Mesenchymal stem cell (in vitro differentiated cells and primary cell): Measurements from ENCODE around the gene CMPK1.

Experiments used
- DNase-seq: peaks from one replicate; pipeline ENCODE4 v3.0.0-alpha.2; 2013
- H2AFZ ChIP-seq: one replicate; pipeline ENCODE4 v1.6.1; 2013; ENCODE audit warnings: low read depth, mild to moderate bottlenecking, control low read depth, inconsistent platforms, low read length, moderate library complexity
- H2AK5ac ChIP-seq: 2 replicates; pipeline ENCODE4 v1.6.1; 2013; ENCODE audit warnings: low read length, moderate library complexity, mild to moderate bottlenecking, inconsistent platforms; ENCODE audit not compliant: severe bottlenecking
- H2BK120ac ChIP-seq: one replicate; pipeline ENCODE4 v1.6.1; 2013; ENCODE audit warnings: low read depth, mild to moderate bottlenecking, inconsistent platforms, low read length, moderate library complexity
- H2BK12ac ChIP-seq, 2 experiments: one replicate each; pipeline ENCODE4 v1.6.1; 2013; ENCODE audit warnings: inconsistent platforms in 2 of 2, low read length in 2 of 2, mild to moderate bottlenecking in 2 of 2, moderate library complexity in 2 of 2, control low read depth in 1 of 2
- H2BK15ac ChIP-seq: one replicate; pipeline ENCODE4 v1.6.1; 2013; ENCODE audit warnings: mild to moderate bottlenecking, low read depth, inconsistent platforms; ENCODE audit not compliant: poor library complexity, severe bottlenecking
- H2BK5ac ChIP-seq: 2 replicates; pipeline ENCODE4 v1.6.1; 2013; ENCODE audit warnings: low read depth, mild to moderate bottlenecking, low read length, control low read depth, inconsistent platforms; ENCODE audit not compliant: poor library complexity, severe bottlenecking
- H3K14ac ChIP-seq, 2 experiments: one replicate each; pipeline ENCODE4 v1.6.1; 2013; ENCODE audit warnings: inconsistent platforms in 2 of 2, low read length in 2 of 2, control low read depth in 1 of 2, mild to moderate bottlenecking in 1 of 2, moderate library complexity in 1 of 2
- H3K18ac ChIP-seq, 2 experiments: one replicate each; pipeline ENCODE4 v1.6.1; 2013; ENCODE audit warnings: inconsistent platforms in 2 of 2, low read length in 2 of 2, control low read depth in 1 of 2, low read depth in 1 of 2, mild to moderate bottlenecking in 1 of 2
- H3K23ac ChIP-seq, 2 experiments: one replicate each; pipeline ENCODE4 v1.6.1; 2013; ENCODE audit warnings: inconsistent platforms in 2 of 2, low read length in 2 of 2, mild to moderate bottlenecking in 2 of 2, moderate library complexity in 2 of 2, control low read depth in 1 of 2
- H3K27ac ChIP-seq: 2 replicates; pipeline ENCODE4 v1.5.1; 2013; ENCODE audit warnings: mild to moderate bottlenecking, moderate library complexity, low read length, control low read depth, inconsistent platforms; ENCODE audit not compliant: poor library complexity, severe bottlenecking
- H3K27me3 ChIP-seq, 2 experiments: 2 replicates each; pipeline versions ENCODE4 v1.6.1 to v1.7.0; 2013; ENCODE audit warnings: low read length in 2 of 2, mild to moderate bottlenecking in 2 of 2, moderate library complexity in 2 of 2, control low read depth in 1 of 2, inconsistent platforms in 1 of 2; ENCODE audit not compliant: control insufficient read depth in 1 of 2, insufficient read depth in 1 of 2
- H3K36me3 ChIP-seq, 2 experiments: 2 replicates each; pipeline versions ENCODE4 v1.6.1 to v1.7.0; 2013; ENCODE audit warnings: low read length in 2 of 2, control low read depth in 1 of 2, inconsistent platforms in 1 of 2, low read depth in 1 of 2, mild to moderate bottlenecking in 1 of 2; ENCODE audit not compliant: insufficient read depth in 2 of 2, control insufficient read depth in 1 of 2
- H3K4ac ChIP-seq, 2 experiments: one replicate each; pipeline ENCODE4 v1.6.1; 2013; ENCODE audit warnings: inconsistent platforms in 2 of 2, low read length in 2 of 2, mild to moderate bottlenecking in 2 of 2, moderate library complexity in 2 of 2, control low read depth in 1 of 2, low read depth in 1 of 2
- H3K4me1 ChIP-seq: 2 replicates; pipeline ENCODE4 v1.6.1; 2013; ENCODE audit warnings: low read depth, low read length, control low read depth; ENCODE audit not compliant: control insufficient read depth, insufficient read depth
- H3K4me2 ChIP-seq: 2 replicates; pipeline ENCODE4 v1.6.1; 2013; ENCODE audit warnings: low read length, mild to moderate bottlenecking, inconsistent platforms; ENCODE audit not compliant: poor library complexity, severe bottlenecking
- H3K4me3 ChIP-seq, 2 experiments: 2 replicates each; pipeline versions ENCODE4 v1.5.1 to v1.7.0; 2013; ENCODE audit warnings: low read length in 2 of 2, mild to moderate bottlenecking in 2 of 2, control low read depth in 1 of 2, low read depth in 1 of 2; ENCODE audit not compliant: insufficient read depth in 1 of 2
- H3K79me1 ChIP-seq: replicated peaks from 2 replicates; pipeline ENCODE4 v1.6.1; 2013; ENCODE audit warnings: mild to moderate bottlenecking, control low read depth, low read length, inconsistent platforms; ENCODE audit not compliant: poor library complexity, severe bottlenecking
- H3K9ac ChIP-seq: 2 replicates; pipeline ENCODE4 v1.7.0; 2013; ENCODE audit warnings: mild to moderate bottlenecking, low read length, moderate library complexity
- H3K9me3 ChIP-seq: 2 replicates; pipeline ENCODE4 v1.7.0; 2013; ENCODE audit warnings: mild to moderate bottlenecking, low read length; ENCODE audit not compliant: control insufficient read depth
- H4K8ac ChIP-seq: one replicate; pipeline ENCODE4 v1.6.1; 2013; ENCODE audit warnings: inconsistent platforms, mild to moderate bottlenecking, low read length, moderate library complexity
- H4K91ac ChIP-seq: one replicate; pipeline ENCODE4 v1.6.1; 2013; ENCODE audit warnings: mild to moderate bottlenecking, low read length, inconsistent platforms
- WGBS: methylation state at CpG from one replicate; pipeline ENCODE4 v1.1.7; 2013; ENCODE audit warnings: mixed read lengths; 5-methylcytosine and 5-hydroxymethylcytosine counted together

Gene CMPK1

DNA sequence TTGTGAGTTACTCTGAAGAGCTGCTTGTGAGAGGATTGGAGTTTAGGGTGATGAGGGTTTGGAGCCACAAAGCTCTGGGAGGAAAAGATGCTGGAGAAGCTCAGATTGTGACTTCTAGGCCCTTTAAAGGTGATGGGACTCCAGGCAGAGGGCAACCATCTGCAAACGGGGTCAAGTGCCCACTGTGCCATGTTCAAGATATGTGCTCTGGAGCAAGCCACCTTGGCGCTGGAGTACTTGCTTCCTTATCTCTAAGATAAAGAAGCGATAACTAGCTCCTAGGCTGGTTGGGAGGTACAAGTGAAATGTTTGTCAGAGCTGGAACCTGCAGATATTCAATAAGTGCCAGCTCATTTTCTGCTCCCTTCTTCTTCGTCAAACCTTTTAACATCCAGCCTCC, 68.2 kb downstream of the CMPK1 start:
- Histone ChIP-seq H3K27ac (no peak overlapping the region), H3K9ac (no peak overlapping the region), H3K79me1 (no peaks in the 10 kb centered on the region), H2BK120ac (no peak overlapping the region), H3K27me3 (peaks cover 24 to 58% of the 10 kb centered on the region in 2 experiments), H2AK5ac (no peak overlapping the region), H4K91ac (no peak overlapping the region), H3K4me2 (no peak overlapping the region), H3K23ac (no peak overlapping the region), H2AFZ (no peak overlapping the region), H3K36me3 (no peaks in the 10 kb centered on the region), H4K8ac (no peak overlapping the region), H3K4me3 (no peak overlapping the region), H3K14ac (no peak overlapping the region), H3K9me3 (no peaks in the 10 kb centered on the region), H2BK15ac (no peak overlapping the region), H2BK12ac (no peak overlapping the region), H2BK5ac (no peak overlapping the region), H3K4ac (no peak overlapping the region), H3K4me1 (no peaks in the 10 kb centered on the region), H3K18ac (no peak overlapping the region)
- no peak for DNase-seq
- WGBS = 92% methylated on average over 3 of the region's 4 CpGs

DNA sequence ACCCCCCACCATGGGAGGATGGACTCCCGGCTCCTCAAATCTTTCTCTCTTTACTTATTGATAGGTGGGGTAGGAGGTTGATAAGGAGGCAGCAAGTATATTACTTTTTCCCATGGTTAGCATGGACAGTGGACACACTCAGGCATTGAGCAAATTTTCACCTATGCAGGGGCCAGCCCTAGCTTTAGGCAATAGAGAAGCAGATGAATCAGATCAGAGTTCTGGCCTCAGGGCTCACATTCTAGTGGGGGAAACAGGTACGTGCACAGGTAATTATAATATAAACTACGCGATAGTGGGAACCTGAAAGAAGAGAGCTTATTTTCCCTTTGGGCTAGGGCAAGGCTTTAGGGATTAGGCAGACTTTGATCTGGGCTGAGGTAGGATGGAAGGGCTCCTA, 69.0 kb downstream of the CMPK1 start:
- H4K91ac ChIP-seq = no peak overlapping the region
- peaks cover 24 to 58% of the 10 kb centered on the region in 2 experiments for H3K27me3 ChIP-seq
- H3K4me1 ChIP-seq = no peaks in the 10 kb centered on the region
- H2BK120ac ChIP-seq = no peak overlapping the region
- H2AK5ac ChIP-seq = no peak overlapping the region
- no peak overlapping the region for H3K23ac ChIP-seq
- no peak overlapping the region for H2BK12ac ChIP-seq
- no peak overlapping the region for H2BK5ac ChIP-seq
- no peak overlapping the region for H4K8ac ChIP-seq
- no peak overlapping the region for H3K9ac ChIP-seq
- no peak overlapping the region for H2AFZ ChIP-seq
- H3K4me2 ChIP-seq = no peak overlapping the region
- no peaks in the 10 kb centered on the region for H3K79me1 ChIP-seq
- H3K9me3 ChIP-seq = no peaks in the 10 kb centered on the region
- no peak for DNase-seq
- 97% methylated on average over 3 of the region's 4 CpGs for WGBS
- no peak overlapping the region for H3K4me3 ChIP-seq
- no peak overlapping the region for H3K4ac ChIP-seq
- H3K27ac ChIP-seq = no peak overlapping the region
- H2BK15ac ChIP-seq = no peak overlapping the region
- no peak overlapping the region for H3K14ac ChIP-seq
- H3K36me3 ChIP-seq = no peaks in the 10 kb centered on the region
- H3K18ac ChIP-seq = no peak overlapping the region

- Histone ChIP-seq H2BK5ac (no peak overlapping the region), H3K4me2 (no peak overlapping the region), H4K91ac (no peak overlapping the region), H3K4me1 (no peaks in the 10 kb centered on the region), H3K27ac (no peak overlapping the region), H2AFZ (no peak overlapping the region), H2BK12ac (no peak overlapping the region), H3K4ac (no peak overlapping the region), H2BK15ac (no peak overlapping the region), H2AK5ac (no peak overlapping the region), H4K8ac (no peak overlapping the region), H3K79me1 (no peaks in the 10 kb centered on the region), H3K27me3 (peaks cover 22 to 55% of the 10 kb centered on the region in 2 experiments), H3K4me3 (no peak overlapping the region), H3K23ac (no peak overlapping the region), H3K36me3 (no peaks in the 10 kb centered on the region), H3K18ac (no peak overlapping the region), H3K9ac (no peak overlapping the region), H3K9me3 (no peaks in the 10 kb centered on the region), H3K14ac (no peak overlapping the region), H2BK120ac (no peak overlapping the region)
- 83% methylated on average over 3 of the region's 4 CpGs for WGBS
- DNase-seq = no peak
Observed at GRCh38 chr1:47403321-47403910, 69.8 kb downstream of the CMPK1 start.

- Histone ChIP-seq H3K23ac (no peak overlapping the region), H2BK15ac (no peak overlapping the region), H3K4me2 (no peak overlapping the region), H3K79me1 (no peaks in the 10 kb centered on the region), H3K18ac (no peak overlapping the region), H2BK120ac (no peak overlapping the region), H3K14ac (no peak overlapping the region), H2BK12ac (no peak overlapping the region), H3K27me3 (peaks cover 11 to 43% of the 10 kb centered on the region in 2 experiments), H4K91ac (no peak overlapping the region), H3K4ac (no peak overlapping the region), H2AK5ac (no peak overlapping the region), H3K36me3 (no peaks in the 10 kb centered on the region), H2BK5ac (no peak overlapping the region), H3K9ac (no peak overlapping the region), H3K4me1 (peaks cover 8% of the 10 kb centered on the region), H4K8ac (no peak overlapping the region), H3K27ac (no peak overlapping the region), H3K4me3 (no peak overlapping the region), H3K9me3 (no peaks in the 10 kb centered on the region), H2AFZ (no peak overlapping the region)
- DNase-seq = no peak
- 55% methylated on average over 5 of the region's 5 CpGs for WGBS
Observed at GRCh38 chr1:47405697-47406096, 72.1 kb downstream of the CMPK1 start.
